Osteoblast (primary cell): ENCODE results near the gene ELOVL2. TPM values are rescaled to one million over a fixed set of nuclear protein-coding genes. Genes with fewer than 3 reads are reported as not detected.

Experiments used
- DNase-seq: peaks from one replicate; pipeline ENCODE4 v3.0.0; 2011; ENCODE audit warnings: low spot score, mixed read lengths; ENCODE audit not compliant: insufficient read length; ENCODE audit errors: missing footprints
- H2AFZ ChIP-seq: 2 replicates; pipeline ENCODE4 v1.6.0; 2011; ENCODE audit warnings: mild to moderate bottlenecking, low read length
- H3K27ac ChIP-seq: 2 replicates; pipeline ENCODE4 v1.5.1; 2011; ENCODE audit warnings: mild to moderate bottlenecking, low read depth, low read length, moderate library complexity
- H3K27me3 ChIP-seq: 2 replicates; pipeline ENCODE4 v1.6.0; 2012; ENCODE audit warnings: mild to moderate bottlenecking, control low read depth, inconsistent platforms, low read length, moderate library complexity; ENCODE audit not compliant: insufficient read depth
- H3K36me3 ChIP-seq: 2 replicates; pipeline ENCODE4 v1.5.1; 2011; ENCODE audit warnings: mild to moderate bottlenecking, low read length, control low read depth, moderate library complexity; ENCODE audit not compliant: insufficient read depth
- H3K4me1 ChIP-seq: 2 replicates; pipeline ENCODE4 v1.5.1; 2011; ENCODE audit warnings: mild to moderate bottlenecking, low read length, control low read depth, moderate library complexity; ENCODE audit not compliant: insufficient read depth
- H3K4me2 ChIP-seq: 2 replicates; pipeline ENCODE4 v1.6.0; 2011; ENCODE audit warnings: mild to moderate bottlenecking, low read length; ENCODE audit not compliant: insufficient read depth
- H3K4me3 ChIP-seq: fragments of 200-600 bp; sonication (generic); 3 replicates; pipeline ENCODE4 v1.5.1; 2012; ENCODE audit warnings: mild to moderate bottlenecking, low read length, inconsistent platforms; ENCODE audit not compliant: insufficient read depth
- H3K79me2 ChIP-seq: 2 replicates; pipeline ENCODE4 v1.6.0; 2012; ENCODE audit warnings: mild to moderate bottlenecking, low read length, control low read depth, inconsistent platforms; ENCODE audit not compliant: insufficient read depth
- H3K9me3 ChIP-seq: 2 replicates; pipeline ENCODE4 v1.5.1; 2011; ENCODE audit warnings: low read depth, low read length, control low read depth
- H4K20me1 ChIP-seq: 2 replicates; pipeline ENCODE4 v1.6.0; 2012; ENCODE audit warnings: mild to moderate bottlenecking, low read length, control low read depth; ENCODE audit not compliant: insufficient read depth
- CTCF ChIP-seq: IDR thresholded peaks from 2 replicates; pipeline ENCODE4 v1.5.1; 2011; ENCODE audit warnings: mild to moderate bottlenecking, low read depth, low read length, moderate library complexity; ENCODE audit errors: extremely low read depth
- total RNA-seq: library from RNA; depleted of rRNA; stranded (reverse); fragments of >200 nt; gene quantifications from 2 replicates; pipeline ENCODE4 v1.2.3, GENCODE V29; 2012

ELOVL2 gene
- total RNA-seq, 1 donor = under 0.01 TPM

GRCh38 chr6:11025130-11025529, 19.0 kb downstream of the ELOVL2 start:
- Histone ChIP-seq H3K27me3 (peaks cover 36% of the 10 kb centered on the region), H4K20me1 (no peaks in the 10 kb centered on the region), H3K36me3 (no peaks in the 10 kb centered on the region), H3K4me3 (no peak overlapping the region), H3K4me2 (no peak overlapping the region), H3K27ac (no peak overlapping the region), H3K4me1 (no peaks in the 10 kb centered on the region), H3K9me3 (no peaks in the 10 kb centered on the region), H3K79me2 (no peaks in the 10 kb centered on the region), H2AFZ (no peak overlapping the region)
- no peak for DNase-seq
- TF ChIP-seq CTCF = no peak

- no peaks in the 10 kb centered on the region for H3K9me3 ChIP-seq
- no peak for DNase-seq
- no peaks in the 10 kb centered on the region for H3K79me2 ChIP-seq
- H4K20me1 ChIP-seq = no peaks in the 10 kb centered on the region
- no peak for TF ChIP-seq CTCF
- H3K36me3 ChIP-seq = no peaks in the 10 kb centered on the region
- H3K4me3 ChIP-seq = no peak overlapping the region
- no peak overlapping the region for H3K4me2 ChIP-seq
- H2AFZ ChIP-seq = no peak overlapping the region
- H3K27me3 ChIP-seq = peaks cover 34% of the 10 kb centered on the region
- no peaks in the 10 kb centered on the region for H3K4me1 ChIP-seq
- H3K27ac ChIP-seq = no peak overlapping the region
Observed at GRCh38 chr6:11023032-11023431, 21.1 kb downstream of the ELOVL2 start.

- TF ChIP-seq CTCF = no peak
- no peaks in the 10 kb centered on the region for H4K20me1 ChIP-seq
- no peak overlapping the region for H3K4me3 ChIP-seq
- H3K79me2 ChIP-seq = no peaks in the 10 kb centered on the region
- H2AFZ ChIP-seq = no peak overlapping the region
- no peak overlapping the region for H3K4me2 ChIP-seq
- no peaks in the 10 kb centered on the region for H3K36me3 ChIP-seq
- DNase-seq = no peak
- H3K27ac ChIP-seq = no peak overlapping the region
- H3K4me1 ChIP-seq = no peaks in the 10 kb centered on the region
- no peaks in the 10 kb centered on the region for H3K9me3 ChIP-seq
- H3K27me3 ChIP-seq = peaks cover 29% of the 10 kb centered on the region
Observed at GRCh38 chr6:11021714-11022113, 22.4 kb downstream of the ELOVL2 start.

GRCh38 chr6:11021003-11021402, 23.1 kb downstream of the ELOVL2 start:
- H4K20me1 ChIP-seq = no peaks in the 10 kb centered on the region
- H3K36me3 ChIP-seq = no peaks in the 10 kb centered on the region
- no peak overlapping the region for H3K4me3 ChIP-seq
- no peaks in the 10 kb centered on the region for H3K9me3 ChIP-seq
- H3K27ac ChIP-seq = no peak overlapping the region
- no peak for TF ChIP-seq CTCF
- DNase-seq = no peak
- H2AFZ ChIP-seq = no peak overlapping the region
- H3K79me2 ChIP-seq = no peaks in the 10 kb centered on the region
- peaks cover 28% of the 10 kb centered on the region for H3K27me3 ChIP-seq
- H3K4me2 ChIP-seq = no peak overlapping the region
- H3K4me1 ChIP-seq = no peaks in the 10 kb centered on the region
